Mesendoderm (in vitro differentiated cells): ENCODE measurements around the gene OR2A5.

Experiments
- DNase-seq: peaks from one replicate; pipeline ENCODE4 v3.0.0; 2013
- H2AK5ac ChIP-seq: 2 replicates; pipeline ENCODE4 v1.6.1; 2013; ENCODE audit warnings: low read length, inconsistent platforms
- H2BK120ac ChIP-seq: 2 replicates; pipeline ENCODE4 v1.6.1; 2013; ENCODE audit warnings: low read depth, mild to moderate bottlenecking, low read length, moderate library complexity, mixed read lengths
- H2BK15ac ChIP-seq: replicated peaks from 2 replicates; pipeline ENCODE4 v1.6.1; 2013; ENCODE audit warnings: low read depth, mild to moderate bottlenecking, moderate library complexity
- H2BK5ac ChIP-seq: 2 replicates; pipeline ENCODE4 v1.6.1; 2013; ENCODE audit warnings: low read length, inconsistent platforms
- H3K18ac ChIP-seq: 2 replicates; pipeline ENCODE4 v1.6.1; 2013; ENCODE audit warnings: mild to moderate bottlenecking, low read length, mixed read lengths
- H3K23ac ChIP-seq: one replicate; pipeline ENCODE4 v1.6.1; 2013; ENCODE audit warnings: low read length
- H3K27ac ChIP-seq: 2 replicates; pipeline ENCODE4 v1.5.1; 2013; ENCODE audit warnings: low read depth, mild to moderate bottlenecking, inconsistent platforms, low read length, moderate library complexity
- H3K27me3 ChIP-seq: 2 replicates; pipeline ENCODE4 v1.6.1; 2013; ENCODE audit warnings: low read length, control low read depth, mild to moderate bottlenecking, inconsistent platforms; ENCODE audit not compliant: insufficient read depth, poor library complexity
- H3K36me3 ChIP-seq: 2 replicates; pipeline ENCODE4 v1.6.1; 2013; ENCODE audit warnings: low read length, inconsistent platforms; ENCODE audit not compliant: control insufficient read depth, insufficient read depth
- H3K4ac ChIP-seq: one replicate; pipeline ENCODE4 v1.6.1; 2013; ENCODE audit warnings: low read depth, mild to moderate bottlenecking, low read length, moderate library complexity
- H3K4me1 ChIP-seq: 2 replicates; pipeline ENCODE4 v1.6.1; 2013; ENCODE audit warnings: low read depth, low read length, inconsistent platforms; ENCODE audit not compliant: control insufficient read depth
- H3K4me2 ChIP-seq: 2 replicates; pipeline ENCODE4 v1.6.1; 2013; ENCODE audit warnings: low read length
- H3K4me3 ChIP-seq: 2 replicates; pipeline ENCODE4 v1.5.1; 2013; ENCODE audit warnings: mild to moderate bottlenecking, low read length
- H3K56ac ChIP-seq: one replicate; pipeline ENCODE4 v1.6.1; 2013; ENCODE audit warnings: low read length
- H3K79me1 ChIP-seq: 2 replicates; pipeline ENCODE4 v1.6.1; 2013; ENCODE audit warnings: low read length, inconsistent platforms
- H3K79me2 ChIP-seq: 2 replicates; pipeline ENCODE4 v1.6.1; 2013; ENCODE audit warnings: mild to moderate bottlenecking, low read length; ENCODE audit not compliant: control insufficient read depth, insufficient read depth
- H3K9ac ChIP-seq: 2 replicates; pipeline ENCODE4 v1.6.1; 2013; ENCODE audit warnings: low read length, inconsistent platforms
- H4K5ac ChIP-seq: one replicate; pipeline ENCODE4 v1.6.1; 2013; ENCODE audit warnings: low read length
- H4K8ac ChIP-seq: one replicate; pipeline ENCODE4 v1.6.1; 2013; ENCODE audit warnings: low read depth, mild to moderate bottlenecking, control low read depth, low read length, moderate library complexity
- WGBS: extraction: QIAGEN DNeasy Blood & Tissue Kit; methylation state at CpG from one replicate; pipeline ENCODE4 v1.1.7; 2013; ENCODE audit warnings: low lambda C conversion rate, missing lambda C conversion rate; ENCODE audit not compliant: insufficient coverage; ENCODE audit errors: extremely low coverage; 5-methylcytosine and 5-hydroxymethylcytosine counted together

Gene OR2A5

DNA sequence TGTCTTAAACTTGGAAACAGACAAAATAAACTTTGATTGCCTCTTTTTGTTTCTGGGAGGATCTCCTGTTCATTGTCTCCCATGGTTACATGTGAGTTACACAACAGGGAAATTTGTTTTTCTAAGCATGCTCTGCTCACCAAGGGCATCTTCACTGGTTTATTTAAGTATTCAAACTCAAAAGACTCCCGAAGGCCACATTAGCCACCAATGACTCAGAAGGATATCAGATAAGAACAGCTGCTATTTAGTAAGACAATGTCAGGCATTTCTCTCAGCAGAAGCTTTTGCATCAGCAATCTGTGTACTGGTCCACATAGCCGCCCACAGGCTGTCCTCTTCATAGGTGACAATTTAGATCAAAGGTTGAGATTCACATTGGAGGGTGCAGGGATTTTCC is 29.3 kb upstream of the OR2A5 start:
- H3K79me2 ChIP-seq, result no peaks in the 10 kb centered on the region
- no peak overlapping the region for H2BK120ac ChIP-seq
- no CpG with 5 or more reads among the region's 2 CpGs for WGBS
- H3K9ac ChIP-seq, result no peak overlapping the region
- no peaks in the 10 kb centered on the region for H3K36me3 ChIP-seq
- H4K8ac ChIP-seq, result no peak overlapping the region
- H3K56ac ChIP-seq, result no peak overlapping the region
- H2AK5ac ChIP-seq, result no peak overlapping the region
- peaks cover 5% of the 10 kb centered on the region for H3K4me1 ChIP-seq
- H3K4me3 ChIP-seq, result no peak overlapping the region
- no peak overlapping the region for H2BK5ac ChIP-seq
- no peak overlapping the region for H3K27ac ChIP-seq
- H4K5ac ChIP-seq, result no peak overlapping the region
- no peak overlapping the region for H2BK15ac ChIP-seq
- no peaks in the 10 kb centered on the region for H3K27me3 ChIP-seq
- H3K18ac ChIP-seq, result no peak overlapping the region
- no peak overlapping the region for H3K4me2 ChIP-seq
- H3K23ac ChIP-seq, result no peak overlapping the region
- H3K4ac ChIP-seq, result no peak overlapping the region
- peak; percentile 92 for DNase-seq
- no peaks in the 10 kb centered on the region for H3K79me1 ChIP-seq

DNA sequence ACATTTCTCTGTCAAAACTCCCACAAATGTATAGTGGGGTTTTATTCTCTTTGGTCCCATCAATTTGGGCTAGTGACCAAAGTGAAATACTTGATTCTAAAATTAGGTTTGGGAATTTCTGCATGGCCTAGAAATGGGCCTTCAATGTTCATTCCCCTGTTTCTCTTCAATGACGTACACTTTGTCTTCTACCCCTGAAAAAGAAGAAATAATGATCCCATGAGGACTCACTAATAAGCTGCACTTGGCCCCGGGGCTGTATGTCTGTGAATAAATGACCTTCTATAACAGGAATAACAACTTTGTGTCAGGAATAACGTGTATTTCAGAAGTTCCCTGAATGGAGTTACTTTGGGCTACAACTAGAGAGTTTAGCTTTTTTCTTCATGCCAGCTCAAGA is 28.4 kb upstream of the OR2A5 start:
- no peak overlapping the region for H2BK5ac ChIP-seq
- no peak overlapping the region for H3K9ac ChIP-seq
- H3K4me2 ChIP-seq, result no peak overlapping the region
- H3K79me1 ChIP-seq, result no peaks in the 10 kb centered on the region
- H3K4me1 ChIP-seq, result peaks cover 5% of the 10 kb centered on the region
- no peak overlapping the region for H2BK120ac ChIP-seq
- H3K4ac ChIP-seq, result no peak overlapping the region
- H3K4me3 ChIP-seq, result no peak overlapping the region
- H3K27ac ChIP-seq, result no peak overlapping the region
- no CpG with 5 or more reads among the region's 3 CpGs for WGBS
- H4K5ac ChIP-seq, result no peak overlapping the region
- no peak overlapping the region for H3K23ac ChIP-seq
- H2AK5ac ChIP-seq, result no peak overlapping the region
- H3K36me3 ChIP-seq, result no peaks in the 10 kb centered on the region
- no peaks in the 10 kb centered on the region for H3K27me3 ChIP-seq
- H4K8ac ChIP-seq, result no peak overlapping the region
- no peak for DNase-seq
- H3K79me2 ChIP-seq, result no peaks in the 10 kb centered on the region
- H3K18ac ChIP-seq, result no peak overlapping the region
- H3K56ac ChIP-seq, result no peak overlapping the region
- H2BK15ac ChIP-seq, result no peak overlapping the region

DNA sequence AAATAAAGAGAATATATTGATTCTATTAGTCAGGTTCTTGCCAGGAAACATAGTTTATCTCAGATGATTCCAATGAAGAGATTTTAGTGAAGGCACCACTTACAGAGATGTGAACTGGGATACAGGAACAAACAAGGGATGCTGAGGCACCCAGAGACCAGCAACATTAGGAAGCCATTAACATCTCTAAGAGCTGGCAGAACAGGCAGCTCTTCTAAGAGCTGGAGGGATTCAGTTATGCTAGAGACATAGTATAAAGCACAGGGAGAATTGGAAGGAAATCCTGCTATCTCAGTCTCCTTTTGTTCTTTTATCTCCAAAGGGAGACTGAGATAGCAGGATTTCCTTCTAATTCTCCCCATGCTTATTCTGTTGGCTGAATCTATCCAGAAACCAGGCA is 26.6 kb upstream of the OR2A5 start:
- no peaks in the 10 kb centered on the region for H3K27me3 ChIP-seq
- H3K36me3 ChIP-seq, result no peaks in the 10 kb centered on the region
- H3K4me1 ChIP-seq, result peaks cover 5% of the 10 kb centered on the region
- no peak overlapping the region for H3K23ac ChIP-seq
- no peak overlapping the region for H4K5ac ChIP-seq
- H2BK5ac ChIP-seq, result no peak overlapping the region
- no peak overlapping the region for H3K4ac ChIP-seq
- H2AK5ac ChIP-seq, result no peak overlapping the region
- no peaks in the 10 kb centered on the region for H3K79me2 ChIP-seq
- no peak overlapping the region for H3K4me2 ChIP-seq
- H2BK15ac ChIP-seq, result no peak overlapping the region
- H3K79me1 ChIP-seq, result no peaks in the 10 kb centered on the region
- DNase-seq, result peak; percentile 73
- H3K9ac ChIP-seq, result no peak overlapping the region
- H3K56ac ChIP-seq, result no peak overlapping the region
- no peak overlapping the region for H3K27ac ChIP-seq
- H3K18ac ChIP-seq, result no peak overlapping the region
- H2BK120ac ChIP-seq, result no peak overlapping the region
- no peak overlapping the region for H4K8ac ChIP-seq
- no peak overlapping the region for H3K4me3 ChIP-seq

DNA sequence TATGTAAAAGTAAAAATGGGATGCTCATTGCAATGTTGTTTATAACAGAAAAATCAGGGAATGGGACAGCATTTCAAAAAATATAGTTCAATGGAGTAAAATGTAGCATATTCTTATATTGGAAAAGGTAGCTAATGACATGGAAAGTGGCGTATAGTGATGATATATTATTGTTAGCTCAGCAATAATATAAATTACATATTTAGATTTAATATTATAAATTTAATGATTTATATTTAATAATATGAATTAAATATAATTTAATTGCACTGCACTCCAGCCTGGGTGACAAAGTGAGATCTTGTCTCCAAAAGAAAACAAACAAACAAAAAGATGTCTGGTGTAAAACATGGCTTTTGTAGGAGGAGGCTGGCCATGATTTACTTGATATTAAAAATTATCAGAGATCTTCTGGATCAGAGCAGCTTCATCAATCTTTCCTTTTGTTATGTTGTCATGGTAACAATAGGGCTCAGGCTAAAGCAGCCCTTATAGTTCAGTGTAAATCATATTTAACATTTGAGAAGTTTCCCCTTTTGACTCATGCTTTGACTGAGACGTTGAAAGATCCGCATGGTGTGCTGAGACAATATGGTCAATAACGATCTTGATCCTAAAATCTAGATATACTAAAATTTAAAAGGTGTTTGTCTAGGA is 25.4 kb upstream of the OR2A5 start:
- H3K56ac ChIP-seq, result no peak overlapping the region
- no peak for DNase-seq
- H2BK5ac ChIP-seq, result no peak overlapping the region
- H3K4ac ChIP-seq, result no peak overlapping the region
- no peaks in the 10 kb centered on the region for H3K27me3 ChIP-seq
- H3K18ac ChIP-seq, result no peak overlapping the region
- 100% methylated on average over 1 of the region's 4 CpGs for WGBS
- no peaks in the 10 kb centered on the region for H3K79me1 ChIP-seq
- no peak overlapping the region for H2BK120ac ChIP-seq
- peaks cover 5% of the 10 kb centered on the region for H3K4me1 ChIP-seq
- H4K5ac ChIP-seq, result no peak overlapping the region
- no peak overlapping the region for H2AK5ac ChIP-seq
- H3K27ac ChIP-seq, result no peak overlapping the region
- H3K4me2 ChIP-seq, result no peak overlapping the region
- H4K8ac ChIP-seq, result no peak overlapping the region
- no peaks in the 10 kb centered on the region for H3K36me3 ChIP-seq
- H3K23ac ChIP-seq, result no peak overlapping the region
- H3K9ac ChIP-seq, result no peak overlapping the region
- no peak overlapping the region for H2BK15ac ChIP-seq
- no peaks in the 10 kb centered on the region for H3K79me2 ChIP-seq
- no peak overlapping the region for H3K4me3 ChIP-seq

DNA sequence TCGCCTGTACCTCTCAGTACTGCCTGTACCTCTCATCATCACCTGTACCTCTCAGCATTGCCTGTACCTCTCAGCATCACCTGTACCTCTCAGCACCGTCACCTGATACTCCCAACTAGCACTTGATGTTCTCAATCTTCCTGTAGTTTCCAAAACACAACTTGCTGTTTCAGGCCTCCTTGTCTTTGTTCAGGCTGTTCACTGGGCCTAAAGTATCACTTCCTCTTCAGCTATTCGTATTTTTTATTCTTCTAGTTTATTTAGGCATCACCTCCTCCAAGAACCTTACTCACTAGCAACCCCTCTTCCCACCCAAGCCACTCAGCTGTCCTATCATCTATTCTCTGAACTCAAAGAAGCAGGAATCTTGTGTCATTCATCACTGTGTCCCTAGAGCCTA is 24.5 kb upstream of the OR2A5 start:
- no peak overlapping the region for H3K18ac ChIP-seq
- no peak overlapping the region for H3K4ac ChIP-seq
- H3K79me2 ChIP-seq, result no peaks in the 10 kb centered on the region
- H3K23ac ChIP-seq, result no peak overlapping the region
- no peaks in the 10 kb centered on the region for H3K79me1 ChIP-seq
- no peak overlapping the region for H2BK5ac ChIP-seq
- no peak overlapping the region for H3K27ac ChIP-seq
- H4K5ac ChIP-seq, result no peak overlapping the region
- H3K4me1 ChIP-seq, result peaks cover 5% of the 10 kb centered on the region
- no peak overlapping the region for H2BK15ac ChIP-seq
- WGBS, result no CpG with 5 or more reads among the region's 3 CpGs
- H2AK5ac ChIP-seq, result no peak overlapping the region
- no peak overlapping the region for H4K8ac ChIP-seq
- H3K9ac ChIP-seq, result no peak overlapping the region
- DNase-seq, result no peak
- H2BK120ac ChIP-seq, result no peak overlapping the region
- H3K4me3 ChIP-seq, result no peak overlapping the region
- H3K36me3 ChIP-seq, result no peaks in the 10 kb centered on the region
- no peak overlapping the region for H3K56ac ChIP-seq
- H3K27me3 ChIP-seq, result no peaks in the 10 kb centered on the region
- no peak overlapping the region for H3K4me2 ChIP-seq

DNA sequence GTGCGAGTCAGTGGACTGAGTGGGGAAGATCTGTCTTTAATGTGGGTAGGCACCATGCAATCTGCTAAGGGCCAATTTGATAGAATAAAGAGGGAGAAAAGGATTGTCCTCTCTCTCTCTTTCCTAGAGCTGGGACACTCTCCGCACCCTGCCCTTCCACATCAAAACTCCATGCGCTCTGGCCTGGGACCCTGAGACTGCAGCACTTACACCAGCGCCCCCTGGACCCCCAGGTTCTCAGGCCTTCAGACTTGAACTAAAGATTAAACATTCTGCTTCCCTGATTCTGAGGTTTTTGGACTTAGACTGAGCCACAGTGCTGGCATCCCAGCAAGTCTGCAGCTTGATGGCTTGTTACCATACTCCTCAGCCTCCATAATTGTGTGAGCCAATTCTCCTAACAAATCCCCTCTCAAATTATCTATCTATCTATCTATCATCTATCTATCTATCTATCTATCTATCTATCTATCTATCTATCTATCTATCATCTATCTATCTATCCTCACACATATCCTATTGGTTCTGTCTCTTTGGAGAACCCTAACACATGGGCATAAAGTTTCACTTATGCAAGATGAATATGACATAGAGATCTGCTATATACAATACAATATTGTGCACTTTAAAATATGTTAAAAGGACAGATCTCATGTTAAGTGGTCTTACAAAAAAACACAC is 22.4 kb upstream of the OR2A5 start:
- H2AK5ac ChIP-seq, result no peak overlapping the region
- no peak for DNase-seq
- H4K8ac ChIP-seq, result no peak overlapping the region
- no peaks in the 10 kb centered on the region for H3K27me3 ChIP-seq
- H3K4ac ChIP-seq, result no peak overlapping the region
- no peaks in the 10 kb centered on the region for H3K36me3 ChIP-seq
- H3K23ac ChIP-seq, result no peak overlapping the region
- no peak overlapping the region for H2BK5ac ChIP-seq
- H3K9ac ChIP-seq, result no peak overlapping the region
- no CpG with 5 or more reads among the region's 4 CpGs for WGBS
- H2BK120ac ChIP-seq, result no peak overlapping the region
- no peak overlapping the region for H3K56ac ChIP-seq
- H3K4me1 ChIP-seq, result peaks cover 3% of the 10 kb centered on the region
- no peak overlapping the region for H3K4me3 ChIP-seq
- no peak overlapping the region for H3K18ac ChIP-seq
- H4K5ac ChIP-seq, result no peak overlapping the region
- H3K79me1 ChIP-seq, result no peaks in the 10 kb centered on the region
- H2BK15ac ChIP-seq, result no peak overlapping the region
- H3K27ac ChIP-seq, result no peak overlapping the region
- no peaks in the 10 kb centered on the region for H3K79me2 ChIP-seq
- no peak overlapping the region for H3K4me2 ChIP-seq
